GM21447 (cell line): ENCODE measurements around the gene TMBIM4.

Source experiments
- ATAC-seq: cut with Tn5 transposase; IDR thresholded peaks from one replicate; pipeline ENCODE4 v1.9.1; 2021; ENCODE audit not compliant: unreplicated experiment

Gene TMBIM4

DNA sequence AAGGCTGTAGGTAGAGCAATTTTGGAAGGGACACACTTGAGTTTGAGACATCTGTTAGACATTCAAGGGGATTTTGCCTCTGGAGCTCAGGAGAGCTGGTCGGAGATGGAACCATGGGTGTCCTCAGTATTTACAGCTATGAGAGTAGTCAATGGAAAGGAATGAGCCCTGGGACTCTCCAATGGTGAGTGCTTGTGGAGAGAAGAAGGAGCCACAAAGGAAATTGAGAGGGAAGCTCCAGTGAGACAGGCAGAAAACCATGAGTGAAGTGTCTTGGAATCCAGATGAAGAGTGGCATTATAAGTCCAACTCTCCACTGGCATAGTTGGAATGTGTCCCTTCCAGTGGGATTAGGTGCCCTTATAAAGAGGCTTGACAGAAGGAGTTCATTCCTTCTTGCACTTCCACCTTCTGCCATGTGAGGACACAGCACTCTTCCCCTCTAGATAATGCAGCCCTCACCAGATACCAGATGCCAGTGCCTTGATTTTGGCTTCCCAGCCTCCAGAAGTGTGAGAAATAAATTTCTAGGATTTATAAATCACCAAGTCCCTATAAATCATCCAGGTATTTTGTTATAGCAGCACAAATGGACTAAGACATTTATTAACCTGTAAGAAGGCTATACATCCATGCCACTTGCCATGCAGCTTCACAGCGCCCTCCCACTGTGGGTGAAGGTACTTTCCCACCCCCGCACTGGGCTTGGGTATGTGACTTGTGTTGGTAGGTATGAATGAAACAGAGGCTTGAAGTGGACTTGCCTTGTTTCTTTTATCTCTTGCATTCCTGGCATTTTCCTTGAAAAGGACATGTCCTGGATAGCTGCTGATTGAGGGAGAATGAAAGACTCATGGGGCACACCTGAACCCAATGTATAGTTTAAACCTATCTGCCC, 66.5 kb downstream of the TMBIM4 start:
- ATAC-seq: no peak

DNA sequence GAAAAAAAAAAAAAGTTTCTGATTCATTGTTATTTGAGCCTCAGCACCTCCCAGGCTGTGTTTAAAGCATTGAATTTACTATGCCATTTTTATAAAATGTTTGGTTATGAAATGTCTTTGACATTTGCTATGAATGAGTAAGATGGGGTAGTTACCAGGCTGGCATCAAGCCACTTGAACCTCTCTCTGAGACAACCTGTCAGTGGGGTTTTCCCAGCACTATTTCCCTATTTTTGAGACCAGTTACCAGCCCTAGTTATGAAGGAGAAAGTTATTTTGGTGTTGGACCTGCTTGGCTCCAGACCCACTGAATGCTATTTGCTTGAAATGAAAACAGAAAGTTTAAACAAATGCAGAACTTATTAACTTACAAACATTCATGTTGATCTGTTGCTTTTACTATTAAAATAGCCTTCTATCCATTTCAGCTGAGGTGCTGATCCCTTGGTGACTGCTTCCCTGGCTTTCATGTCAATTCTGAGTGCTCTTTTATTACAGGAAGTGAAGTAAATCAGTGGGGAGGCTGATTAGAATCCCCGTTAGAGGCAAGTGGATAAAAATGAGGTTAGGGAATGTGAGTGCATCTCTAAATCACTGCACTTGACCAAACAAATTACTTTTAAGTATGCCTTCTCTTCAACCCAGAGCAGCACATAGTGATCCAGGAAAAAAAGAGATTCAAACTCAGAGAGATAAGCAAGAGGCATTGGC, 77.1 kb downstream of the TMBIM4 start:
- ATAC-seq: no peak

DNA sequence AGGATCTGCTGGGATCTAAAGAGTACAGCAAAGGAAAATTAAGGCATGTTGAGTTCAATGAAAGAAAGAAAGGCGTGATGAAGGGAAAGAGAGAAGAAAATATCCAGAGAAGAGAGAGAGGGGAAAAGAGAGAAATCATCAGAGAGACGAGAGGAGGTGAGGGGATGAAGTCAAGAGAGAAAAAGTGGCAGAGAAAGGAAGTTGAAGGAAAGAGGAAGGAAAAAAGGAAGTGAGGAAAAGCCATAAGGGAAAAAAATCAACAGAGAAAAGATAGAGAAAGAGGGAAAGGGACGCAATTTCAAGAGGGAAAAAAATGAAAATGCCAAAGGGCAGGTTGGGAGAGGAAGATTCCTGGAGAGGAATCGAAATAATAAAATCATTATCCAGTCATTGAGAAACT, 79.6 kb downstream of the TMBIM4 start:
- no peak for ATAC-seq

DNA sequence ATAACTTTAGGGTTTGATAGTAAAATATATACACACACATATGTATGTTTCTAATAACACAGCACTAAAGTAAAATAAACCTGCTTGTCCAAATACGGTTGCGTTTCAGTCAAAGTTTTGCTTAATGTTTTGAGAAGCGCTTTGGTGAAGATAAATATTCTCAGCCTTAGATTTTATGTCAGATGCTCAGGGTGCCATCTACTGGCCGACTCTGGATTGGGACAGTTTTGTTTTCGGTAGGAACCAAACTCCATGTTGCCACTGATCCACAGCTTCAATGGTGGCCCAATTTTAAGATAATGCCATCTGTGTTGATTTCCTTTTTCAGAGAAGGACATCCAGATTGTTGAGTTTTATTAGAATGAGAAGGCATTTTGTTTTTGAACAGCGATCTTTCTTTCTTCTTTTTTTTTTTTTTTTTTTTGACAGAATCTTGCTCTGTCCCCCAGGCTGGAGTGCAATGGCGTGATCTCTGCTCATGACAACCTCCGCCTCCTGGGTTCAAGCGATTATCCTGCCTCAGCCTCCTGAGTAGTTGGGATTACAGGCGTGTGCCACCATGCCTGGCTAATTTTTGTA, 82.3 kb downstream of the TMBIM4 start:
- peak; percentile 72 for ATAC-seq

DNA sequence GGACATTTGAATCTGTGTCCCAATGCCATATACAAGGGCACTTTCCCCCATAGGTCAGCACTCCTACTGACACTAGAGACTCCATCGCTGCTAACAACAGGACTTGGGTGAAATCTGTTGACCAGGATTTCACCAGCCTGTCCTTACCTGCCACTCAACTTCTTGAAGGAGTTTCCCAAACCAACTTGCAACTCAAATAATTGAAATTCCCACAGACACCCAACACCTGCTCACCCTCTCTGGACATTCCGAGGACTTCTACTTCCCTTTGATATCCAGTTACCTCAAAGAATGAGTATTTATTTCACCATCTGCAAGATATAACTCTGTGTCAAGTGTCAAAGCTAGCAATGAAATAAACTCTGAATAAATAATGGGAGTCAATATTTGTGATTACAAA, 83.8 kb downstream of the TMBIM4 start:
- ATAC-seq: no peak
